SU-DHL-6 (cell line): ENCODE data around the gene SMURF2.
"Not testable (repeated sequence)": the region's sequence is repeated elsewhere in the genome, so short reads cannot be mapped to it uniquely, and the experiment has no call there.

Source experiments
- H2AFZ ChIP-seq: fragments of 200-600 bp; sonication (generic); 2 replicates; pipeline ENCODE4 v1.6.1; 2014; ENCODE audit warnings: low read depth, mild to moderate bottlenecking, moderate library complexity, mixed read lengths, antibody characterized with exemption, low read length; ENCODE audit not compliant: severe bottlenecking
- H3F3A ChIP-seq: fragments of 200-600 bp; shearing (Covaris generic); 2 replicates; pipeline ENCODE4 v1.6.0; 2016; ENCODE audit warnings: antibody characterized with exemption, mild to moderate bottlenecking; ENCODE audit not compliant: insufficient read depth
- H3K27ac ChIP-seq: fragments of 200-600 bp; sonication (generic); 2 replicates; pipeline ENCODE4 v1.5.1; 2016; ENCODE audit warnings: low read depth, mild to moderate bottlenecking, low read length, moderate library complexity, mixed read lengths
- H3K27me3 ChIP-seq: fragments of 200-600 bp; sonication (generic), shearing (Covaris generic); 2 replicates; pipeline ENCODE4 v1.6.0; 2014; ENCODE audit warnings: mild to moderate bottlenecking, low read length
- H3K36me3 ChIP-seq: fragments of 200-600 bp; sonication (generic); 2 replicates; pipeline ENCODE4 v1.6.1; 2014; ENCODE audit warnings: mild to moderate bottlenecking, low read length, mixed read lengths
- H3K4me2 ChIP-seq: fragments of 300-600, 200-600 bp; shearing (Covaris generic), sonication (generic); 2 replicates; pipeline ENCODE4 v1.6.0; 2014; ENCODE audit warnings: low read length, low read depth, mild to moderate bottlenecking; ENCODE audit not compliant: poor library complexity, severe bottlenecking
- H3K4me3 ChIP-seq: fragments of 200-600 bp; sonication (generic); 2 replicates; pipeline ENCODE4 v1.5.1; 2014; ENCODE audit warnings: antibody characterized with exemption, low read length, mild to moderate bottlenecking, mixed read lengths; ENCODE audit not compliant: insufficient read depth, poor library complexity, severe bottlenecking
- H3K79me2 ChIP-seq: fragments of 200-600 bp; sonication (generic); 2 replicates; pipeline ENCODE4 v1.6.1; 2014; ENCODE audit warnings: mild to moderate bottlenecking, low read length, moderate library complexity; ENCODE audit not compliant: insufficient read depth
- H3K9ac ChIP-seq: fragments of 200-600 bp; sonication (generic); 2 replicates; pipeline ENCODE4 v1.7.0; 2014; ENCODE audit warnings: mild to moderate bottlenecking, low read length
- H3K9me2 ChIP-seq: fragments of 200-600 bp; sonication (generic); replicated peaks from 2 replicates; pipeline ENCODE4 v1.6.1; 2014; ENCODE audit warnings: low read length; ENCODE audit not compliant: insufficient read depth
- H3K9me3 ChIP-seq: fragments of 200-600 bp; sonication (generic); 2 replicates; pipeline ENCODE4 v1.6.1; 2014; ENCODE audit warnings: low read length, mixed read lengths; ENCODE audit not compliant: insufficient read depth
- H4K20me1 ChIP-seq: fragments of 200-600 bp; sonication (generic); 2 replicates; pipeline ENCODE4 v1.6.1; 2014; ENCODE audit warnings: low read depth, mild to moderate bottlenecking, antibody characterized with exemption, low read length, moderate library complexity, mixed read lengths
- EZH2phosphoT487 ChIP-seq: fragments of 200-600 bp; sonication (generic), shearing (Covaris generic); conservative IDR thresholded peaks from 2 replicates; pipeline ENCODE4 v1.6.1; 2018; ENCODE audit warnings: mild to moderate bottlenecking, antibody characterized with exemption, low read length, moderate library complexity, mixed read lengths
- TF ChIP-seq, protein P1 (sequence below): fragments of 200-600 bp; sonication (generic); IDR thresholded peaks from one replicate; pipeline ENCODE4 v1.5.1; 2017; ENCODE audit warnings: antibody characterized with exemption, mild to moderate bottlenecking, low read length, moderate library complexity; ENCODE audit not compliant: insufficient read depth, poor library complexity, severe bottlenecking

The SMURF2 gene

DNA sequence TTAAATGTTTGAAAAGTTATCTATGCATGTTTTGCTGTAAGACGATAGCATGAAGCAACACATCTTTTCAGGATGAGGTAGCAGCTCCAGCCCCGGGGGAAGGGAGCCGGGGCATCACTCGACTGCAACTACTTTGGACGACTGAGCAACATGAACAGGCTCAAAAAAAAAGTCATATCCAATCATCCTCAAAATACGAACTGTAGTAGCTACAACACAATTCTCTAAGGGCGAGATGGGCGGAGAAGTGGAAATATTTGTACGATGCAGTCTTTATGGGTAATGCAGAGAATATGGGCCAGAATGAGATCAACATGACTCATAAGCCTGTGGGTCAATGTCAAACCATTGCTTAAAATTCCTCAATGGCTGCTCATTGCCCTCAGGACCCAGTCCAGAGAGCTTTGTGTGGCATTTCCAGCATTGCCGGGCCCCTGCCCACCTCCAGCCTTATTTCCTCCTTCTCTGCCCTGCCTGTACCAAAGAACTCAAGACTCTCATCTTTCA lies 17.7 kb upstream of the SMURF2 start:
- Histone ChIP-seq H3K4me3 (no peak overlapping the region), H3K9me2 (no peaks in the 10 kb centered on the region), H3K9me3 (no peaks in the 10 kb centered on the region), H3K4me2 (no peak overlapping the region), H3F3A (no peaks in the 10 kb centered on the region), H3K36me3 (no peaks in the 10 kb centered on the region), H3K9ac (no peak overlapping the region), H3K27me3 (no peaks in the 10 kb centered on the region), H3K79me2 (no peaks in the 10 kb centered on the region), H4K20me1 (no peaks in the 10 kb centered on the region), H3K27ac (no peak overlapping the region), H2AFZ (no peak overlapping the region)
- TF ChIP-seq, protein P1, sequence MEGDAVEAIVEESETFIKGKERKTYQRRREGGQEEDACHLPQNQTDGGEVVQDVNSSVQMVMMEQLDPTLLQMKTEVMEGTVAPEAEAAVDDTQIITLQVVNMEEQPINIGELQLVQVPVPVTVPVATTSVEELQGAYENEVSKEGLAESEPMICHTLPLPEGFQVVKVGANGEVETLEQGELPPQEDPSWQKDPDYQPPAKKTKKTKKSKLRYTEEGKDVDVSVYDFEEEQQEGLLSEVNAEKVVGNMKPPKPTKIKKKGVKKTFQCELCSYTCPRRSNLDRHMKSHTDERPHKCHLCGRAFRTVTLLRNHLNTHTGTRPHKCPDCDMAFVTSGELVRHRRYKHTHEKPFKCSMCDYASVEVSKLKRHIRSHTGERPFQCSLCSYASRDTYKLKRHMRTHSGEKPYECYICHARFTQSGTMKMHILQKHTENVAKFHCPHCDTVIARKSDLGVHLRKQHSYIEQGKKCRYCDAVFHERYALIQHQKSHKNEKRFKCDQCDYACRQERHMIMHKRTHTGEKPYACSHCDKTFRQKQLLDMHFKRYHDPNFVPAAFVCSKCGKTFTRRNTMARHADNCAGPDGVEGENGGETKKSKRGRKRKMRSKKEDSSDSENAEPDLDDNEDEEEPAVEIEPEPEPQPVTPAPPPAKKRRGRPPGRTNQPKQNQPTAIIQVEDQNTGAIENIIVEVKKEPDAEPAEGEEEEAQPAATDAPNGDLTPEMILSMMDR, result no peak

DNA sequence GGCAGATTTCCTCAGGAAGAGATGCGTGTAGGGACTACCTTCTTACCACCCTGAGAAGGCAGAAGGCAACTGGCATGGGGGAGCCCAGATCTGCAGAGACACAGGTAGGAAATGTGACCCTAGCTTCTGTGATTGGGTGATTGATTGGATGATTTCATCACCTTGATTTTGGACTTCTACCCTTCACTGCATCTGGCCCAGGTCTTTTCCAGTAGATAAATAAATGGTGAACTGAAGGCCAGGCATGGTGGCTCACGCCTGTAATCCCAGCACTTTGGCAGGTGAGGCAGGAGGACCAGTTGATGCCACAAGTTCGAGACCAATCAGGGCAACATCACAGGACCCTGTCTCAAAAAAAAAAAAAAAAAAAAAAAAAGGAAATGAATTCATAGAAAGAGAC lies 14.7 kb upstream of the SMURF2 start:
- Histone ChIP-seq H2AFZ (no peak overlapping the region), H3K27me3 (no peaks in the 10 kb centered on the region), H3K4me3 (no peak overlapping the region), H3K9me3 (no peaks in the 10 kb centered on the region), H3K79me2 (no peaks in the 10 kb centered on the region), H3K4me2 (no peak overlapping the region), H3K27ac (no peak overlapping the region), H3F3A (no peaks in the 10 kb centered on the region), H3K9ac (no peak overlapping the region), H3K36me3 (no peaks in the 10 kb centered on the region), H3K9me2 (no peaks in the 10 kb centered on the region), H4K20me1 (no peaks in the 10 kb centered on the region)
- TF ChIP-seq, protein P1, result no peak
- no peak for TF ChIP-seq EZH2phosphoT487

DNA sequence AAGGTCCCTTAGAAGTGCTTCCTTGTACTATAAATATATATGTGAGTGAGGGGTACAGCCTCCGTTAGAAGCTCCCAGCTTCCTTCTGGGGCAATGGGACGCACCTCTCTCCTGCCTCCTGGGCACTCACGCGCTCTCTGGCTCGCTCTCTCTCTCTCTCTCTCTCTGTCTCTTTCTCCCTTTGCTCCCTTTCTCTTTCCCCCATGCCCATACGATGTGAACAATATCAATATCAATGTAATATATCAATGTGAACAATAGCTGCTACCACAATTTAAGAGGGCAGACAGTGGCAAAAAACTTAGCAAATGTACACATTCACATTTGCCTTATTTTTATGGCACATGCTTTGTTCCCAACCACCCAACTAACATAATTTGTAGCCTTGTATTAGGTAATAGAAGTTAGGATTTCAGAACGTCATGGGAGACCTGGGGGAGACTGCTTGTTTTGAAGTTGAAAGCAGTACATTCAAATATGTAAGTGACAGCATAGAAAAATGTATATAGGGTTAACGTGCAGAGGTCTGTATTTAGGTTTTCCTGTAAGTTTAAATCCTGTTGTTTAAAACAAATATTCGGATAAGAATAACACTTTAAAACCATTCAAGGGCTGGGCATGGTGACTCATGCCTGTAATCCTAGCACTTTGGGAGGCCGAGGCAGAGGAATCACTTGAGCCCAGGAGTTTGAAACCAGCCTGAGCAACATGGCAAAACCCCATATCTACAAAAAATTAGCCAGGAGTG lies 8.9 kb upstream of the SMURF2 start:
- H3K4me3 ChIP-seq, result not testable (repeated sequence)

DNA sequence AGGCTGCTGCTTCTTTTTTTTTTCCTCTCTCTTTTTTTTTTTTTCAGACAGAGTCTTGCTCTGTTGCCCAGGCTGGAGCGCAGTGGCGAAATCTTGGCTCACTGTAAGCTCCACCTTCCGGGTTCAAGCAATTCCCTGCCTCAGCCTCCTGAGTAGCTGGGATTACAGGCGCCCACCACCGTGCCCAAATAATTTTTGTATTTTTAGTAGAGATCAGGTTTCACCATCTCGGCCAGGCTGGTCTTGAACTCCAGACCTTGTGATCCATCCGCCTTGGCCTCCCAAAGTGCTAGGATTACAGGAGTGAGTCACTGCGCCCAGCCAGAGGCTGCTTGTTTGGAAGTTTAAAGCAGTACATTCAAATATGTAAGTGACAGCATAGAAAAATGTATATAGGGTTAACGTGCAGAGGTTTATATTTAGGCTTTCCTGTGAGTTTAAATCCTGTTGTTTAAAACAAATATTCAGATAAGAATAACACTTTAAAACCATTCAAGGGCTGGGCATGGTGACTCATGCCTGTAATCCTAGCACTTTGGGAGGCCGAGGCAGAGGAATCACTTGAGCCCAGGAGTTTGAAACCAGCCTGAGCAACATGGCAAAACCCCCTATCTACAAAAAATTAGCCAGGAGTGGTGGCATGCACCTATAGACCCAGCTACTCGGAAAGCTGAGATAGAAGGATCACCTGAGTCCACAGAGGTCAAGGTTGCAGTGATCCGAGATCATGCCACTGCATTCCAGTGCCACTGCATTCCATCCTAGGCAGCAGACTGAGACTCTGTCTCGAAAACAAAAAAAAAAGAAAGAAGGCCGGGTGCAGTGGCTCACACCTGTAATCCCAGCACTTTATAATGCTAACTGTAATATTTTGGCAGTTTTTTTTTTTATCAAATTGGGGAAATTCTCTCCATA lies 6.0 kb upstream of the SMURF2 start:
- H3K4me2 ChIP-seq, H3K79me2 ChIP-seq, H3K27me3 ChIP-seq, H3K9ac ChIP-seq, H2AFZ ChIP-seq, H3K9me2 ChIP-seq, H3K4me3 ChIP-seq, H3K36me3 ChIP-seq, H4K20me1 ChIP-seq, H3K27ac ChIP-seq, H3K9me3 ChIP-seq: not testable (repeated sequence)
- peaks cover 12% of the 10 kb centered on the region for H3F3A ChIP-seq

More for the DNA sequence above, 8.9 kb upstream of the SMURF2 start:
- not testable (repeated sequence) for H3K4me2 ChIP-seq, H4K20me1 ChIP-seq, H3F3A ChIP-seq, H3K9ac ChIP-seq, H3K27ac ChIP-seq, H3K9me2 ChIP-seq, H3K9me3 ChIP-seq, H2AFZ ChIP-seq, H3K79me2 ChIP-seq, H3K27me3 ChIP-seq, H3K36me3 ChIP-seq

DNA sequence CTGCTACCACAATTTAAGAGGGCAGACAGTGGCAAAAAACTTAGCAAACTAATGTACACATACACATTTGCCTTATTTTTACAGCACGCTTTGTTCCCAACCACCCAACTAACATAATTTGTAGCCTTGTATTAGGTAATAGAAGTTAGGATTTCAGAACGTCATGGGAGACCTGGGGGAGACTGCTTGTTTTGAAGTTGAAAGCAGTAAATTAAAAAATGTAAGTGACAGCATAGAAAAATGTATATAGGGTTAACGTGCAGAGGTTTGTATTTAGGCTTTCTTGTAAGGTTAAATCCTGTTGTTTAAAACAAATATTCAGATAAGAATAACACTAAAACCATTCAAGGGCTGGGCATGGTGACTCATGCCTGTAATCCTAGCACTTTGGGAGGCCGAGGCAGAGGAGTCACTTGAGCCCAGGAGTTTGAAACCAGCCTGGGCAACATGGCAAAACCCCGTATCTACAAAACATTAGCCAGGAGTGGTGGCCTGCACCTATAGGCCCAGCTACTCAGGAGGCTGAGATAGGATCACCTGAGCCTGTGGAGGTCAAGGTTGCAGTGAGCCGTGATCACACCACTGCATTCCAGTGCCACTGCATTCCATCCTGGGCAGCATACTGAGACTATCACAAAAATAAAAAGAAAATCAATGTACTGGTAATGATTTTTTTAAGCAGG lies 2.3 kb upstream of the SMURF2 start:
- not testable (repeated sequence) for H3K36me3 ChIP-seq, H3K4me3 ChIP-seq, H3K9ac ChIP-seq, H3K27me3 ChIP-seq, H3K4me2 ChIP-seq, H3K9me2 ChIP-seq, H2AFZ ChIP-seq, H3K9me3 ChIP-seq, H4K20me1 ChIP-seq, H3K27ac ChIP-seq, H3K79me2 ChIP-seq
- peaks cover 12% of the 10 kb centered on the region for H3F3A ChIP-seq

DNA sequence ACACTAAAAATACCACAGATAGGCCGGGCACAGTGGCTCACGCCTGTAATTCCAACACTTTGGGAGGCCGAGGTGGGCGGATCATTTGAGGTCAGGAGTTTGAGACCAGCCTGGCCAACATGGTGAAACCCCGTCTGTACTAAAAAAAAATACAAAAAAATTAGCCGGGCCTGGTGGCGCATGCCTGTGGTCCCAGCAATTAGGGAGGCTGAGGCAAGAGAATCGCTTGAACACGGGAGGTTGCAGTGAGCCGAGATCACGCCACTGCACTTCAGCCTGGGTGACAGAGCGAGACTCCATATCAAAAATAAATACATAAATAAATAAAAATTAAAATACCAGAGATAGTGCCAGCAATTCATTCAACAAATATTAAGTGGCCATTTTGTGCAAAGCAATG lies 1.7 kb upstream of the SMURF2 start:
- not testable (repeated sequence) for H3K4me2 ChIP-seq, H2AFZ ChIP-seq, H3K27ac ChIP-seq

More for the DNA sequence above, 1.7 kb upstream of the SMURF2 start:
- H3K9me2 ChIP-seq, H3K27me3 ChIP-seq, H3K4me3 ChIP-seq, H3K9me3 ChIP-seq, H4K20me1 ChIP-seq, H3K36me3 ChIP-seq, H3K79me2 ChIP-seq, H3K9ac ChIP-seq: not testable (repeated sequence)
- peaks cover 12% of the 10 kb centered on the region for H3F3A ChIP-seq
